H9 (cell line): ENCODE data around the gene CNOT11. TPM values are rescaled to one million over a fixed set of nuclear protein-coding genes. Genes with fewer than 3 reads are reported as not detected.

Experiments used
- DNase-seq: peaks from one replicate; pipeline ENCODE4 v3.0.0-alpha.2; 2017
- H2AFZ ChIP-seq: one replicate; pipeline ENCODE4 v1.6.1; 2013; ENCODE audit warnings: mild to moderate bottlenecking, low read length, control low read depth, moderate library complexity
- H2AK5ac ChIP-seq: 2 replicates; pipeline ENCODE4 v1.6.1; 2013; ENCODE audit warnings: low read length, control low read depth, mixed read lengths; ENCODE audit not compliant: insufficient read length
- H2BK120ac ChIP-seq: one replicate; pipeline ENCODE4 v1.6.1; 2013; ENCODE audit warnings: low read depth, mild to moderate bottlenecking, low read length, control low read depth, inconsistent platforms; ENCODE audit not compliant: poor library complexity, severe bottlenecking
- H2BK12ac ChIP-seq: 2 replicates; pipeline ENCODE4 v1.6.1; 2013; ENCODE audit warnings: low read length, control low read depth, mixed read lengths, low read depth; ENCODE audit not compliant: insufficient read length
- H2BK15ac ChIP-seq: 2 replicates; pipeline ENCODE4 v1.6.1; 2013; ENCODE audit warnings: low read depth, low read length, control low read depth
- H2BK20ac ChIP-seq: one replicate; pipeline ENCODE4 v1.6.1; 2013; ENCODE audit warnings: low read depth, mild to moderate bottlenecking, low read length, control low read depth, inconsistent platforms; ENCODE audit not compliant: poor library complexity, severe bottlenecking
- H2BK5ac ChIP-seq: 2 replicates; pipeline ENCODE4 v1.6.1; 2013; ENCODE audit warnings: low read length, control low read depth, mixed read lengths; ENCODE audit not compliant: insufficient read length
- H3K14ac ChIP-seq: 2 replicates; pipeline ENCODE4 v1.6.1; 2013; ENCODE audit warnings: low read length, control low read depth; ENCODE audit not compliant: insufficient read depth
- H3K18ac ChIP-seq: 2 replicates; pipeline ENCODE4 v1.6.1; 2013; ENCODE audit warnings: low read depth, mild to moderate bottlenecking, mixed read lengths, low read length, control low read depth; ENCODE audit not compliant: insufficient read length
- H3K23ac ChIP-seq: 2 replicates; pipeline ENCODE4 v1.6.1; 2013; ENCODE audit warnings: low read length, control low read depth, mixed read lengths, low read depth; ENCODE audit not compliant: insufficient read length
- H3K23me2 ChIP-seq: 2 replicates; pipeline ENCODE4 v1.6.1; 2013; ENCODE audit warnings: low read depth, mild to moderate bottlenecking, mixed read lengths, low read length, control low read depth; ENCODE audit not compliant: insufficient read length, poor library complexity, severe bottlenecking
- H3K27ac ChIP-seq: 2 replicates; pipeline ENCODE4 v1.5.1; 2013; ENCODE audit warnings: low read length, control low read depth, mixed read lengths, low read depth; ENCODE audit not compliant: insufficient read length
- H3K27me3 ChIP-seq: 2 replicates; pipeline ENCODE4 v1.6.1; 2013; ENCODE audit warnings: low read length, control low read depth, inconsistent platforms; ENCODE audit not compliant: insufficient read depth
- H3K4ac ChIP-seq: 2 replicates; pipeline ENCODE4 v1.6.1; 2013; ENCODE audit warnings: low read depth, mild to moderate bottlenecking, control low read depth, inconsistent platforms, low read length, moderate library complexity
- H3K4me1 ChIP-seq: 2 replicates; pipeline ENCODE4 v1.6.1; 2013; ENCODE audit warnings: low read length, control low read depth, inconsistent platforms; ENCODE audit not compliant: insufficient read depth
- H3K4me2 ChIP-seq: 2 replicates; pipeline ENCODE4 v1.6.1; 2013; ENCODE audit warnings: low read length, control low read depth, mixed read lengths; ENCODE audit not compliant: insufficient read length, insufficient read depth
- H3K56ac ChIP-seq: 2 replicates; pipeline ENCODE4 v1.6.1; 2013; ENCODE audit warnings: low read depth, mild to moderate bottlenecking, mixed read lengths, low read length, control low read depth; ENCODE audit not compliant: insufficient read length
- H3K79me1 ChIP-seq: 2 replicates; pipeline ENCODE4 v1.6.1; 2013; ENCODE audit warnings: low read depth, mild to moderate bottlenecking, moderate library complexity, low read length, control low read depth, inconsistent platforms; ENCODE audit not compliant: insufficient read depth, poor library complexity, severe bottlenecking
- H3K79me2 ChIP-seq: 2 replicates; pipeline ENCODE4 v1.6.1; 2013; ENCODE audit warnings: low read length, control low read depth, inconsistent platforms; ENCODE audit not compliant: insufficient read depth
- H3K9ac ChIP-seq: 2 replicates; pipeline ENCODE4 v1.6.1; 2013; ENCODE audit warnings: low read length, control low read depth, mixed read lengths; ENCODE audit not compliant: insufficient read length; ENCODE audit errors: extremely low read depth
- H3K9me3 ChIP-seq: one replicate; pipeline ENCODE4 v1.6.1; 2013; ENCODE audit warnings: low read depth, low read length, inconsistent platforms; ENCODE audit not compliant: control insufficient read depth
- H3T11ph ChIP-seq: one replicate; pipeline ENCODE4 v1.6.1; 2013; ENCODE audit warnings: mild to moderate bottlenecking, low read length, control low read depth, inconsistent platforms
- H4K20me1 ChIP-seq: one replicate; pipeline ENCODE4 v1.6.1; 2013; ENCODE audit not compliant: control insufficient read depth, insufficient read length, insufficient read depth
- H4K5ac ChIP-seq: 2 replicates; pipeline ENCODE4 v1.6.1; 2013; ENCODE audit warnings: low read depth, mild to moderate bottlenecking, mixed read lengths, low read length, control low read depth; ENCODE audit not compliant: insufficient read length
- H4K8ac ChIP-seq: replicated peaks from 2 replicates; pipeline ENCODE4 v1.6.1; 2013; ENCODE audit warnings: low read length, control low read depth, mixed read lengths, low read depth; ENCODE audit not compliant: insufficient read length
- H4K91ac ChIP-seq: 2 replicates; pipeline ENCODE4 v1.6.1; 2013; ENCODE audit warnings: low read depth, mild to moderate bottlenecking, moderate library complexity, mixed read lengths, low read length, control low read depth; ENCODE audit not compliant: insufficient read length
- H3K27ac Mint-ChIP-seq, 3 experiments: 2 replicates in 2 of 3; 3 replicates in 1 of 3; pipeline ENCODE4 v1.8.0; 2020 to 2021; ENCODE audit warnings: mixed read lengths in 3 of 3, mild to moderate bottlenecking in 1 of 3, moderate library complexity in 1 of 3
- H3K27me3 Mint-ChIP-seq: 2 replicates; pipeline ENCODE4 v1.8.0; 2021; ENCODE audit warnings: low read depth, mild to moderate bottlenecking, moderate library complexity, mixed read lengths
- H3K36me3 Mint-ChIP-seq, 3 experiments: 2 replicates in 2 of 3; 3 replicates in 1 of 3; pipeline ENCODE4 v1.8.0; 2020 to 2021; ENCODE audit warnings: low read depth in 3 of 3, mixed read lengths in 3 of 3; ENCODE audit not compliant: insufficient read depth in 1 of 3
- H3K4me1 Mint-ChIP-seq, 2 experiments: 2 replicates each; pipeline ENCODE4 v1.8.0; 2020; ENCODE audit warnings: mixed read lengths in 2 of 2
- H3K4me3 Mint-ChIP-seq, 2 experiments: 2 replicates in 1 of 2; 3 replicates in 1 of 2; pipeline ENCODE4 v1.8.0; 2020 to 2021; ENCODE audit warnings: mild to moderate bottlenecking in 2 of 2, mixed read lengths in 2 of 2, moderate library complexity in 1 of 2
- H3K9me3 Mint-ChIP-seq, 2 experiments: 2 replicates in 1 of 2; 3 replicates in 1 of 2; pipeline ENCODE4 v1.8.0; 2020; ENCODE audit warnings: mild to moderate bottlenecking in 2 of 2, mixed read lengths in 2 of 2, moderate library complexity in 1 of 2
- WGBS: extraction: QIAGEN DNeasy Blood & Tissue Kit; methylation state at CpG from one replicate; pipeline ENCODE4 v1.1.7; 2013; ENCODE audit warnings: missing lambda C conversion rate, low lambda C conversion rate, mixed read lengths; ENCODE audit not compliant: insufficient read length; ENCODE audit errors: extremely low coverage; 5-methylcytosine and 5-hydroxymethylcytosine counted together
- total RNA-seq: library from RNA; stranded (reverse); gene quantifications from 2 replicates; pipeline ENCODE4 v1.2.1, GENCODE V29; 2021
- TF ChIP-seq, protein P1 (sequence below): fragments of 200-600 bp; sonication (generic); conservative IDR thresholded peaks from 3 replicates; pipeline ENCODE4 v1.8.0; 2021; ENCODE audit warnings: antibody characterized with exemption, mild to moderate bottlenecking

The CNOT11 gene
- total RNA-seq, 1 experiment from 2014 or later, result 46.8 TPM

DNA sequence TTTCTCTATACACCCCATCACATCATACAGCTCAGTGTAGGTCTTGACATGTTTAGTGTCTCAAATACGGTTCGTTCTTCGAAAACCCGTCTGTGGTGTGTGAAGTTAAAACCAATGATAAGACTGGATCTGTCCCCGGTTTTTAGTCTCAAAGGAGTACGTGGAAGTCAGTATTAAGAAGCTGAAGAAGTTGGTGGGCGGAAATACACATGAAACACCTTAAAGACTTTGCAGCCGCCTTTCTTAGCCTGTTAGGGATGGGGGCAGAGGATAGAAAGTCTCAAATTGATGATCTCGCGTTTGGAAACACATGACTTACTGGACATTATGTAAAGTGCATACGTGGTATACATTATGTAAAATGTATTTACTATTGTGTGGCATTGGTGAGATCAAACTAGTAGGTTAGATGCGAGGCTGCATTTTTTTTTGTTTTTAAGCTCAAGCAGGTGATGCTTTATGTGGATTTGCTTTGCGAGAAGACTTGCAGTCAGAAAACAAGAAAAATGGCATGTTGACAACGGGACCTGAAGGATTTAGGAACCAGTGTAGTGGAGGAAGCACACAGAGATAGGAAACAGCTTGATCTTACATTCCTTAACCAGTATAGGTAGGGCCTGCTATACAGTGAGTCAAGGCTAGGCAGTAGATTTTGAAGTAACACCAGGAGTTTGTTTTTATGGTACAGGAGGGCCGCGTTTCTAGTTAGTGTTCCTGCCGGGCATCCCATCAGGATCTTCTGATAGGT, 1.2 kb downstream of the CNOT11 start:
- no peak overlapping the region for H3T11ph ChIP-seq
- H3K9me3 Mint-ChIP-seq, result peaks cover 0 to 2% of the 10 kb centered on the region in 2 experiments; a peak in 1 of 5 replicates
- H3K4me2 ChIP-seq, result peak overlapping the region; percentile 85
- H3K79me2 ChIP-seq, result peaks cover 14% of the 10 kb centered on the region; the same call in 1 of the 2 replicates
- peak overlapping the region; percentile 85 for H3K9ac ChIP-seq
- no peak overlapping the region for H2BK20ac ChIP-seq
- no peak overlapping the region for H4K8ac ChIP-seq
- H2BK15ac ChIP-seq, result no peak overlapping the region
- H3K23ac ChIP-seq, result no peak overlapping the region
- H3K27me3 ChIP-seq, result no peaks in the 10 kb centered on the region
- H2AK5ac ChIP-seq, result no peak overlapping the region
- WGBS, result no CpG with 5 or more reads among the region's 17 CpGs
- no peak overlapping the region for H4K91ac ChIP-seq
- H3K27ac ChIP-seq, result no peak overlapping the region
- no peak overlapping the region for H2BK5ac ChIP-seq
- H3K4me3 Mint-ChIP-seq, result peak overlapping the region; percentile 90 to 96
- no peaks in the 10 kb centered on the region for H3K79me1 ChIP-seq
- no peak overlapping the region for H2AFZ ChIP-seq
- no peak overlapping the region for H3K18ac ChIP-seq
- H4K20me1 ChIP-seq, result no peaks in the 10 kb centered on the region
- H2BK12ac ChIP-seq, result no peak overlapping the region
- H3K23me2 ChIP-seq, result peaks cover 11% of the 10 kb centered on the region
- peaks cover 5% of the 10 kb centered on the region for H3K4me1 ChIP-seq
- H3K27ac Mint-ChIP-seq, result peak overlapping the region; percentile 59 to 94 (median 76)
- H3K14ac ChIP-seq, result no peak overlapping the region
- H3K56ac ChIP-seq, result no peak overlapping the region
- H4K5ac ChIP-seq, result no peak overlapping the region
- DNase-seq, result no peak
- H3K9me3 ChIP-seq, result no peaks in the 10 kb centered on the region
- H3K27me3 Mint-ChIP-seq, result no peaks in the 10 kb centered on the region
- peaks cover 31 to 41% of the 10 kb centered on the region in 2 experiments for H3K4me1 Mint-ChIP-seq
- H2BK120ac ChIP-seq, result no peak overlapping the region
- TF ChIP-seq, protein P1, sequence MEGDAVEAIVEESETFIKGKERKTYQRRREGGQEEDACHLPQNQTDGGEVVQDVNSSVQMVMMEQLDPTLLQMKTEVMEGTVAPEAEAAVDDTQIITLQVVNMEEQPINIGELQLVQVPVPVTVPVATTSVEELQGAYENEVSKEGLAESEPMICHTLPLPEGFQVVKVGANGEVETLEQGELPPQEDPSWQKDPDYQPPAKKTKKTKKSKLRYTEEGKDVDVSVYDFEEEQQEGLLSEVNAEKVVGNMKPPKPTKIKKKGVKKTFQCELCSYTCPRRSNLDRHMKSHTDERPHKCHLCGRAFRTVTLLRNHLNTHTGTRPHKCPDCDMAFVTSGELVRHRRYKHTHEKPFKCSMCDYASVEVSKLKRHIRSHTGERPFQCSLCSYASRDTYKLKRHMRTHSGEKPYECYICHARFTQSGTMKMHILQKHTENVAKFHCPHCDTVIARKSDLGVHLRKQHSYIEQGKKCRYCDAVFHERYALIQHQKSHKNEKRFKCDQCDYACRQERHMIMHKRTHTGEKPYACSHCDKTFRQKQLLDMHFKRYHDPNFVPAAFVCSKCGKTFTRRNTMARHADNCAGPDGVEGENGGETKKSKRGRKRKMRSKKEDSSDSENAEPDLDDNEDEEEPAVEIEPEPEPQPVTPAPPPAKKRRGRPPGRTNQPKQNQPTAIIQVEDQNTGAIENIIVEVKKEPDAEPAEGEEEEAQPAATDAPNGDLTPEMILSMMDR, result no peak
- H3K4ac ChIP-seq, result no peak overlapping the region
- H3K36me3 Mint-ChIP-seq, result peaks cover 16 to 18% (median 18%) of the 10 kb centered on the region in 3 experiments
